WI38 (cell line): Measurements from ENCODE around the gene POU3F2.

ENCODE experiments used
- H3K4me3 ChIP-seq: 2 replicates; pipeline ENCODE4 v1.5.1; 2011; ENCODE audit warnings: low read depth, mild to moderate bottlenecking, control low read depth, low read length
- CTCF ChIP-seq: IDR thresholded peaks from 2 replicates; pipeline ENCODE4 v1.5.1; 2012; ENCODE audit warnings: low read depth, mild to moderate bottlenecking, control low read depth, low read length

The POU3F2 gene

GRCh38 chr6:98834060-98835031 lies at the start of gene POU3F2:
POU3F2 (plus strand) TSS chr6:98834574; CDS start chr6:98834874, 300 bp downstream.
- TF ChIP-seq CTCF, result no peak
- peak within 1 kb of the TSS; percentile 55 for H3K4me3 ChIP-seq

- H3K4me3 ChIP-seq, result no peak overlapping the region
- TF ChIP-seq CTCF, result no peak
These were observed 46.9 kb upstream of the POU3F2 start for GRCh38 chr6:98787435-98787834.

GRCh38 chr6:98787961-98788360 lies 46.4 kb upstream of the POU3F2 start:
- no peak overlapping the region for H3K4me3 ChIP-seq
- no peak for TF ChIP-seq CTCF

- no peak overlapping the region for H3K4me3 ChIP-seq
- TF ChIP-seq CTCF, result no peak
These were observed 40.0 kb upstream of the POU3F2 start for GRCh38 chr6:98794307-98794842.

- no peak for TF ChIP-seq CTCF
- H3K4me3 ChIP-seq, result no peak overlapping the region
These were observed 37.0 kb upstream of the POU3F2 start for GRCh38 chr6:98797217-98797994.

GRCh38 chr6:98800866-98801265 lies 33.5 kb upstream of the POU3F2 start:
- no peak for TF ChIP-seq CTCF
- H3K4me3 ChIP-seq, result no peak overlapping the region
